Psoas muscle (tissue), 8 donors: Measurements from ENCODE around the gene MFSD2A. TPM values are rescaled to one million over a fixed set of nuclear protein-coding genes. Genes with fewer than 3 reads are reported as not detected.
A peak's percentile ranks its signal among the peaks of the same experiment; 100 is the strongest.

Experiments used
- ATAC-seq, 4 donors: fragments of 200-7000 bp; cut with Tn5 transposase; one replicate each; pipeline ENCODE4 v1.9.1; 2020; ENCODE audit warnings: moderate library complexity in 3 of 4, mild to moderate bottlenecking in 2 of 4
- DNase-seq, 2 donors: peaks; one replicate each; pipeline ENCODE4 v3.0.0-alpha.2; 2020
- H3K27ac ChIP-seq: fragments of 200-600 bp; one replicate; pipeline ENCODE4 v1.8.0; 2022
- H3K27me3 ChIP-seq, 3 donors: fragments of 200-600 bp in 1 of 3; one replicate each; pipeline versions ENCODE4 v1.6.1 to v1.8.0; 2013 to 2022; ENCODE audit warnings: low read length in 2 of 3, mild to moderate bottlenecking in 2 of 3, moderate library complexity in 1 of 3; ENCODE audit not compliant: insufficient read depth in 3 of 3
- H3K36me3 ChIP-seq, 2 donors: fragments of 200-600 bp in 1 of 2; one replicate each; pipeline versions ENCODE4 v1.6.1 to v1.8.0; 2013 to 2022; ENCODE audit warnings: low read depth in 1 of 2, mild to moderate bottlenecking in 1 of 2, moderate library complexity in 1 of 2; ENCODE audit not compliant: insufficient read depth in 1 of 2
- H3K4me1 ChIP-seq: fragments of 200-600 bp; one replicate; pipeline ENCODE4 v1.8.0; 2022
- H3K4me3 ChIP-seq: fragments of 200-600 bp; one replicate; pipeline ENCODE4 v1.8.0; 2022; ENCODE audit warnings: mild to moderate bottlenecking
- H3K9me3 ChIP-seq: fragments of 200-600 bp; one replicate; pipeline ENCODE4 v1.8.0; 2022
- CTCF ChIP-seq: fragments of 200-600 bp; IDR thresholded peaks from one replicate; pipeline ENCODE4 v1.8.0; 2022; ENCODE audit warnings: antibody characterized with exemption
- WGBS, 3 donors: extraction: QIAGEN DNeasy Blood & Tissue Kit; methylation state at CpG; one replicate each; pipeline versions ENCODE4 v1.1.6 to v1.1.7; 2013; 5-methylcytosine and 5-hydroxymethylcytosine counted together
- intact Hi-C, 2 donors: fragments of 100-400 bp; cut with DNase I; formaldehyde crosslinking; loops; one replicate each; pipeline versions ENCODE4 v1.11.0 to v1.14.2; 2022
- polyA plus RNA-seq, 3 donors: library from polyadenylated mRNA; stranded (reverse); fragments of 200-250 nt; gene quantifications; one replicate each; pipeline ENCODE4 v1.2.3, GENCODE V29; 2013
- total RNA-seq, 4 donors: library from RNA; stranded (reverse); fragmentation: NEBNext Ultra II Directional in 2 of 4; extraction: Animal tissue kit (Norgen Biotek cat#: 25700) in 2 of 4; gene quantifications; one replicate each; pipeline versions ENCODE4 v1.2.1 to v1.2.4, GENCODE V29; 2021 to 2023
- donor health status: healthy with polysubstance abuse.
- donor health status: DM: no; HTN: no; CAD: no; lungs with moderate emphysema.
- donor health status: Bipolar disorder and iron deficiency.
- donor health status: healthy.
- donor health status: DM: yes; HTN: yes; CAD: no.
- donor health status: DM: no; HTN: no; CAD: no.
- donor health status: DM: no; HTN: no; CAD: no.
- donor health status: DM: yes; HTN: yes; CAD: no.

MFSD2A gene
- total and polyA plus RNA-seq, 7 donors: 0.12 to 2.1 (median 0.50) TPM

DNA sequence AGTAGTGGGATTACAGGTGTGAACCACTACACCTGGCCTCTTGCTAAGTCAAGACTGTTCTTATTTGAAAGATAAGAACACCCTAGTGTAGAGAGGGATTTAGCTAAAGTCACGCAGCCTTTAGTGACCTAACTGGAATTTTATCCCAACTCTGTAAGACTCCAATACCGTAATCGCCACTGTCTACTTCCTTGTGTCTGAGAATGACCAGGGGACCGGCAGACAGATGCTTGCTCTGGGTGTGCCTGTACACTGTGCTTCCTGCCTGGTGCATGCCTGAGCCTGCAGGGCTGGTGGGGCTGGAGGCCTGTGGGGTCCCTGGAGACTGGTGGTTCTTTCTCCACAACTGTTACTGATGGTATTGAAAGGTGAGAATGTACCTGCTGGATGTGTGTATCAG, 15.3 kb downstream of the MFSD2A start:
- Histone ChIP-seq H3K27ac (no peak overlapping the region), H3K9me3 (no peaks in the 10 kb centered on the region), H3K27me3 (no peaks in the 10 kb centered on the region), H3K4me3 (no peak overlapping the region), H3K36me3 (no peaks in the 10 kb centered on the region), H3K4me1 (no peaks in the 10 kb centered on the region)
- DNase-seq (no peak), ATAC-seq (no peak)
- no peak for TF ChIP-seq CTCF
- intact Hi-C loops: loop anchor here in 1 of 2 donors (5.0 kb wide), 1 partner anchor 53 kb away; no protein-coding TSS in a partner anchor
- WGBS, 3 donors: 65 to 75% (median 67%) methylated on average over 4 of the region's 4 CpGs

GRCh38 chr1:39971138-39971537, 16.2 kb downstream of the MFSD2A start:
- ATAC-seq: no peak
- intact Hi-C loops: loop anchor here in 1 of 2 donors (5.0 kb wide), 1 partner anchor 54 kb away; no protein-coding TSS in a partner anchor
- no peak for TF ChIP-seq CTCF
- H3K4me3 ChIP-seq: no peak overlapping the region
- no peaks in the 10 kb centered on the region for H3K4me1 ChIP-seq
- no peak for DNase-seq
- no peak overlapping the region for H3K27ac ChIP-seq
- no peaks in the 10 kb centered on the region for H3K27me3 ChIP-seq
- no peaks in the 10 kb centered on the region for H3K36me3 ChIP-seq
- no peaks in the 10 kb centered on the region for H3K9me3 ChIP-seq
- WGBS, 3 donors: 84 to 86% (median 85%) methylated on average over 4 of the region's 4 CpGs

DNA sequence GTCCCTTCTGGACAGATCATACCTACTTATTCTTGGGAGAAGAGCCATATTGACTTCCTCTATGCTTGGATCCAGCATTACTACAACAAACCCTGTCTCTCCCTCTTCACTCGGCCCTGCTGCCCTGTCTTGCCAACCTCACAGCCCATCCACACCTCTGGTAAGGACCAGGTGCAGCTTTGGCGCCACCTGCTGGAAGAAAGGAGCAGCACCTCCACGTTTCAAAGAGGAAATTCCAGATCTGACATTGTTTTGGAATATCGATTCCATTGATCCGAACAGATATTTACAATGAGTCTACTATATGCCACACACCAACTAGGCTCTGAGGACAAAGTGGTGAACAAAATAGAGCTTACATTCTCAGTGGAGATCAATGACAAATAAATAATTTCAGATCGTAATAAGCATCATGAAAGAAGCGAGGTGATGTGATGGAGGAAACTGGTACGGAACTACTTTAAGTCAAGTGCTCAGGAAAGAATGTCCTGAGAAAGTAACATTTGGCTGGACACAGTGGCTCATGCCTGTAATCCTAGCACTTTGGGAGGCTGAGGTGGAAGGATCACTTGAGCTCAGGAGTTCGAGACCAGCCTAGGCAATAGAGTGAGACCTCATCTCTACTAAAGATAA, 18.7 kb downstream of the MFSD2A start:
- no peak overlapping the region for H3K27ac ChIP-seq
- no peaks in the 10 kb centered on the region for H3K36me3 ChIP-seq
- no peaks in the 10 kb centered on the region for H3K9me3 ChIP-seq
- peak; percentile 72 to 86 for DNase-seq
- TF ChIP-seq CTCF: peak; percentile 98
- peak; percentile 77 to 87 (median 80) for ATAC-seq
- WGBS, 3 donors: 26 to 32% (median 26%) methylated on average over 9 of the region's 9 CpGs
- no peaks in the 10 kb centered on the region for H3K4me1 ChIP-seq
- intact Hi-C loops: loop anchor here (1.0 to 5.0 kb wide), 3 partner anchors 55 to 157 kb away; no protein-coding TSS in a partner anchor
- no peak overlapping the region for H3K4me3 ChIP-seq
- no peaks in the 10 kb centered on the region for H3K27me3 ChIP-seq

GRCh38 chr1:39976732-39977131, 21.8 kb downstream of the MFSD2A start:
- Histone ChIP-seq H3K4me3 (no peak overlapping the region), H3K9me3 (no peaks in the 10 kb centered on the region), H3K36me3 (no peaks in the 10 kb centered on the region), H3K27ac (no peak overlapping the region), H3K4me1 (no peaks in the 10 kb centered on the region), H3K27me3 (no peaks in the 10 kb centered on the region)
- no peak for DNase-seq
- 63 to 73% (median 68%) methylated on average over 8 of the region's 8 CpGs for WGBS, 3 donors
- no peak for ATAC-seq
- no peak for TF ChIP-seq CTCF
- intact Hi-C loops: no loop called here

- DNase-seq (no peak), ATAC-seq (no peak)
- intact Hi-C loops: no loop called here
- no peaks in the 10 kb centered on the region for H3K27me3 ChIP-seq
- TF ChIP-seq CTCF: no peak
- H3K4me1 ChIP-seq: no peaks in the 10 kb centered on the region
- WGBS, 3 donors: 88 to 97% (median 94%) methylated on average over 1 of the region's 1 CpG
- H3K36me3 ChIP-seq: no peaks in the 10 kb centered on the region
- H3K9me3 ChIP-seq: no peaks in the 10 kb centered on the region
- H3K27ac ChIP-seq: no peak overlapping the region
- H3K4me3 ChIP-seq: no peak overlapping the region
Measured at GRCh38 chr1:39977202-39977601, 22.3 kb downstream of the MFSD2A start.
